ENCODE measurements around the gene TM4SF4.

Gene TM4SF4

DNA sequence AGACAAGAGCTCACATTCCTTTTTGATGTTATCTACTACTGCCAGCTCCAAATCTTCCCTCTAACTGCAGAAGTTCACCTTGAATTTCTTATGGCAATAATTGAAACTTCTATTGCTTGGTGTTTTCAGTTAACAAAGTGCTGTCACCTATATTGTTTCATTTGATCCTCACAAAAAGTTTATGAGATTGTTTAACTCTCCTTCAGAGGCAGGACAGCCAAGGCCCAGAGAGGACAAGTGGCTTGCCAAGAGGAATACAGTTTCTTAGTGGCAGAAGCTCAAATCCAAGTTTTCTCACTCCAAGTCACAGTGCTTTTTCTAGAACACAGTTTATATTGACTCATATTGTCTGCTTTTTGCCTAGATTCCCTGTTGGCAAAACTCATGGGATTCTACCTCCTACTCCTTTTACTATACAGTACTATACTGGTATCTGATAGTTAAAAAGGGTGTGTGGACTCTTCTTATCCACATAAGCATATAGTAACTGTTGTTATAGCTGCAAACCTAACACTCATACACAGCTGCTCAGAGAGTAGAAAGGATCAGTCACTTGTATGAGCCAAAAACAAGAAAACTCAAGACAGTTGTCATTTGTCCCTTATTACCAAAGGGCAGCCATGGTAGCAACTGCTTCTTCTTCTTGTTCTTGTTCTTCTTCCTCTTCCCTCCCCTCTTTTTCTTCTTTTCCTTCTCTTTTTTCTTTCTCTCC, 15.9 kb downstream of the TM4SF4 start:
- Histone ChIP-seq H3K36me3 (ENCODE audit: control insufficient read depth, low read depth, low read length) (no peaks in the 10 kb centered on the region), H3K27ac (ENCODE audit: low read length) (no peak overlapping the region), H3K4me3 (ENCODE audit: low read length) (no peak overlapping the region), H3K9ac (ENCODE audit: low read length) (no peak overlapping the region), H3K27me3 (ENCODE audit: control insufficient read depth, insufficient read depth, low read length) (no peaks in the 10 kb centered on the region), H3K9me3 (ENCODE audit: control insufficient read depth, low read depth, low read length) (no peaks in the 10 kb centered on the region), H3K4me1 (ENCODE audit: control insufficient read depth, low read depth, low read length) (peaks cover 3% of the 10 kb centered on the region)

DNA sequence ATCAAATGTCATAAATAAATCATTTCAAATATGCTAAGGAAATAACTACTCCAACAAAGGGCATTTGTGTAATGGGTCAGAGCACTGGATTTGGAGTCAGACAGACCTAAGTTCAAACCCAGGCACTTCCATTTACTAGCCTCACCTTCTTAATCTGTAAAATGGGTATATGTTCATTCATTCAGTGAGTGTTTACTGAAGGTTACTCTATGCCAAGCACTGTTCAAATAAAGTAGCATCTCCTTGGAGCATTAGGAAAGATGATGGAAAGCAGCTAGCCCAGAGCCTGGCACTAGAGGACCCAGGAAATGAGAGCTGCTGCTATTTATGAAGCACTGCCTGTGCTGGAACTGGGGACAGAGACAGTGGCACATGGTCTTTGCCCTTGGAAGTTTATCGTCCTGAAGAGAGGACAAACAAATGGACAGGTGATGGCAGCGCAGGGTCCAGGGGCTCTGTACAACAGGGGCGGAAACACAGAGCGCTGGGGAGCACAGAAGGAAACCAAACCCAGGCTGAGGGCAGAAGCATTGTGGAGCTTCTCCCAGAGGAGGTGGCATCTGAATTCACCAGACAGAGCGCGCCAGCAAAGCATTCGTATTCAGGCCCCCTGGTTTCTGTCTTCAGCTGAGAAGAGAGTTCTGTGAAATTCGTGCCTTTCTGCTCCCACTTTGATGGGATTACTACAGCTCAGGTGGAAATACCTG, 19.0 kb downstream of the TM4SF4 start:
- H3K9me3 ChIP-seq (ENCODE audit: control insufficient read depth, low read depth, low read length), result no peaks in the 10 kb centered on the region
- no peaks in the 10 kb centered on the region for H3K36me3 ChIP-seq (ENCODE audit: control insufficient read depth, low read depth, low read length)
- no peak overlapping the region for H3K9ac ChIP-seq (ENCODE audit: low read length)
- H3K4me3 ChIP-seq (ENCODE audit: low read length), result no peak overlapping the region
- H3K27me3 ChIP-seq (ENCODE audit: control insufficient read depth, insufficient read depth, low read length), result no peaks in the 10 kb centered on the region
- peaks cover 3% of the 10 kb centered on the region for H3K4me1 ChIP-seq (ENCODE audit: control insufficient read depth, low read depth, low read length)
- no peak overlapping the region for H3K27ac ChIP-seq (ENCODE audit: low read length)

DNA sequence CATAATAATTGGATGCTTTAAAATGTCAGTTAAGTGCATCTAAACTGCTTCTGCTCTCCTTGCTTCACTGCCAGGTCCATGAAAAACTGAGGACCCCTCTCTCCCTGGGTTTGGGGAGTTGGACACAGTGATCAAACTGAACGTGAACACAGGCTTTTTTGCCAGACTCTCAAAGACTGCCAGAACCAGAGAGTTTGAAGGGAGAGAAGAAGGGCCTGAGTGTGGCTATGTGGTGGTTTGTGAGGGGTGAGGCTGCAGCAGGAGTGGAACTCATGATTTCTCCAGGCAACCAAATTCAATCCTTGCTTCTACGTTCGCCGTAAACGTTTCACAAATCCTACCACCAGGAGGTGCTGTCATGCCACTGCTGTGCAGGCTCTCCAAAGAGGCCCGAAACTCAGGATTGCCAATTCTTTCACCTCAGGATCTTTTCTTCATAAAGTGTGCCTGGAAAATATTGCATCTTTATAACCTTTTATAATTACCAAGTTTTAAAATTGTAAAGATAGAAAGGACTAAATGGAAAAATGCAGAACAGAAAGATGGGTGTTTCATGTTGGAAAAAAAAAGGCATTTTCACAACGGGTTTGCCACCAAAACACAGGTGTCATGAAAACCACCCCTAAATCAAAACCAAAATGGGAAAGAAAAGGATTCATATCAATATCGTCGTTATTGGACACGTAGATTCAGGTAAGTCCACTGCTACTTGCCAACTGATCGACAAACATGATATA, 19.7 kb downstream of the TM4SF4 start:
- no peak overlapping the region for H3K27ac ChIP-seq (ENCODE audit: low read length)
- H3K9ac ChIP-seq (ENCODE audit: low read length), result no peak overlapping the region
- no peak overlapping the region for H3K4me3 ChIP-seq (ENCODE audit: low read length)
- no peaks in the 10 kb centered on the region for H3K9me3 ChIP-seq (ENCODE audit: control insufficient read depth, low read depth, low read length)
- no peaks in the 10 kb centered on the region for H3K36me3 ChIP-seq (ENCODE audit: control insufficient read depth, low read depth, low read length)
- peaks cover 3% of the 10 kb centered on the region for H3K4me1 ChIP-seq (ENCODE audit: control insufficient read depth, low read depth, low read length)
- no peaks in the 10 kb centered on the region for H3K27me3 ChIP-seq (ENCODE audit: control insufficient read depth, insufficient read depth, low read length)

- no peaks in the 10 kb centered on the region for H3K36me3 ChIP-seq (ENCODE audit: control insufficient read depth, low read depth, low read length)
- H3K9ac ChIP-seq (ENCODE audit: low read length), result no peak overlapping the region
Observed at GRCh38 chr3:149494759-149495580, 20.5 kb downstream of the TM4SF4 start.

GRCh38 chr3:149495581-149496125, 21.2 kb downstream of the TM4SF4 start:
- H3K27me3 ChIP-seq (ENCODE audit: control insufficient read depth, insufficient read depth, low read length), result no peaks in the 10 kb centered on the region
- H3K9ac ChIP-seq (ENCODE audit: low read length), result no peak overlapping the region
- H3K36me3 ChIP-seq (ENCODE audit: control insufficient read depth, low read depth, low read length), result no peaks in the 10 kb centered on the region
- H3K9me3 ChIP-seq (ENCODE audit: control insufficient read depth, low read depth, low read length), result no peaks in the 10 kb centered on the region
- peaks cover 3% of the 10 kb centered on the region for H3K4me1 ChIP-seq (ENCODE audit: control insufficient read depth, low read depth, low read length)
- H3K27ac ChIP-seq (ENCODE audit: low read length), result no peak overlapping the region
- H3K4me3 ChIP-seq (ENCODE audit: low read length), result no peak overlapping the region

More at GRCh38 chr3:149494759-149495580, 20.5 kb downstream of the TM4SF4 start:
- Histone ChIP-seq H3K4me1 (ENCODE audit: control insufficient read depth, low read depth, low read length) (peaks cover 3% of the 10 kb centered on the region), H3K27me3 (ENCODE audit: control insufficient read depth, insufficient read depth, low read length) (no peaks in the 10 kb centered on the region), H3K4me3 (ENCODE audit: low read length) (no peak overlapping the region), H3K9me3 (ENCODE audit: control insufficient read depth, low read depth, low read length) (no peaks in the 10 kb centered on the region), H3K27ac (ENCODE audit: low read length) (no peak overlapping the region)

DNA sequence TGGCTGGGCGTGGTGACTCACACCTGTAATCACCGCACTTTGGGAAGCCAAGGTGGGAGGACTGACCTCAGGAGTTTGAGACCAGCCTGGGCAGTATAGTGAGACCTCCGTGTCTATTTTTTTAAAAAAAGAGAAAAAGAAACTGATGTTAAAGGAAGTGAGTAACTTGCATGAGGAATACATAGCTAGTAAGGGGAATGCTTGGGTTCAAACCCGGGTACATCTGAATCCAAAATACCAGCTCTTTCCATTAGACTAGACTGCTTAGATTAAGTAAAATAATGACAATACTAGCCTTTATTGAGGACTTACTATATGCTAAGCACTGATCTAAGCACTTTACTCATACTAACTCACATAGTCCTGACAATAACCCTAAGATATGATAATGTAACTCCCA, 22.4 kb downstream of the TM4SF4 start:
- no peak overlapping the region for H3K9ac ChIP-seq (ENCODE audit: low read length)
- H3K4me3 ChIP-seq (ENCODE audit: low read length), result no peak overlapping the region
- H3K9me3 ChIP-seq (ENCODE audit: control insufficient read depth, low read depth, low read length), result no peaks in the 10 kb centered on the region
- no peaks in the 10 kb centered on the region for H3K27me3 ChIP-seq (ENCODE audit: control insufficient read depth, insufficient read depth, low read length)
- H3K36me3 ChIP-seq (ENCODE audit: control insufficient read depth, low read depth, low read length), result no peaks in the 10 kb centered on the region
- peaks cover 7% of the 10 kb centered on the region for H3K4me1 ChIP-seq (ENCODE audit: control insufficient read depth, low read depth, low read length)
- no peak overlapping the region for H3K27ac ChIP-seq (ENCODE audit: low read length)

DNA sequence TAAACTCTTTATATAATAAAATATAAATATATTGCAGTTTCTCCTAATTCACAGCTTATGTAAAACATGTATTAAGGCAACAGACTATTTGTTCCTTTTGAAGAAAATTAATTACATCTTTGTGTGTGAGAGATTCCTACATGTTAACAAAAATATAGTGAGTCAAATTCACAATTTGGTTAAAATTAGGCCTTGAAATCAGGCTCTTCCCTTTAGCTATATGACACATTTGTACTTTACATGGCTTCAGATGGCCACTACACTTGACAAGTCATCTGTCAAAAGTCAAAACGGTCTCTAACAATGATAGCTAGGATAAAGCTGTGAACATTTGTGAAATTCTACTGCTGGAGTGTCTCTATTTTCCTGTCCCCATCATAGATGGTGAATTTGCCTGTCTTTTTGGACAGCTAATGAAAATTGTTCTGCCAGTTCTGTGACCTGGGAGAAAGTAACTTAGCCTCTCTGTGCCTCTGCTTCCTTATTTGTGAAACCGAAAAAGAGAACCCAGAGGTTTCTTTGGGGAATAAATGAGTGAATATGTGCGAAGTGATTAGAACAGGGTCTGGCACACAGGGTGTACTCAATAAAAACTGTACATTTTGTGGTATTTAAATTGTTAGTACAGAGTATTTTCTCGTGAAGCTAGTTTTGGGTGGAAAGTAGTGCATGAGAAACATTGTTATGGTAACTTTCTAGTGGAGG, 23.6 kb downstream of the TM4SF4 start:
- Histone ChIP-seq H3K36me3 (ENCODE audit: control insufficient read depth, low read depth, low read length) (no peaks in the 10 kb centered on the region), H3K27me3 (ENCODE audit: control insufficient read depth, insufficient read depth, low read length) (no peaks in the 10 kb centered on the region), H3K27ac (ENCODE audit: low read length) (no peak overlapping the region), H3K4me3 (ENCODE audit: low read length) (no peak overlapping the region), H3K9me3 (ENCODE audit: control insufficient read depth, low read depth, low read length) (no peaks in the 10 kb centered on the region), H3K4me1 (ENCODE audit: control insufficient read depth, low read depth, low read length) (peaks cover 7% of the 10 kb centered on the region), H3K9ac (ENCODE audit: low read length) (no peak overlapping the region)

- H3K4me3 ChIP-seq (ENCODE audit: low read length), result no peak overlapping the region
- no peaks in the 10 kb centered on the region for H3K9me3 ChIP-seq (ENCODE audit: control insufficient read depth, low read depth, low read length)
- no peaks in the 10 kb centered on the region for H3K36me3 ChIP-seq (ENCODE audit: control insufficient read depth, low read depth, low read length)
- H3K27me3 ChIP-seq (ENCODE audit: control insufficient read depth, insufficient read depth, low read length), result no peaks in the 10 kb centered on the region
- H3K9ac ChIP-seq (ENCODE audit: low read length), result no peak overlapping the region
- peaks cover 3% of the 10 kb centered on the region for H3K4me1 ChIP-seq (ENCODE audit: control insufficient read depth, low read depth, low read length)
- no peak overlapping the region for H3K27ac ChIP-seq (ENCODE audit: low read length)
Observed at GRCh38 chr3:149501524-149501923, 27.0 kb downstream of the TM4SF4 start.

DNA sequence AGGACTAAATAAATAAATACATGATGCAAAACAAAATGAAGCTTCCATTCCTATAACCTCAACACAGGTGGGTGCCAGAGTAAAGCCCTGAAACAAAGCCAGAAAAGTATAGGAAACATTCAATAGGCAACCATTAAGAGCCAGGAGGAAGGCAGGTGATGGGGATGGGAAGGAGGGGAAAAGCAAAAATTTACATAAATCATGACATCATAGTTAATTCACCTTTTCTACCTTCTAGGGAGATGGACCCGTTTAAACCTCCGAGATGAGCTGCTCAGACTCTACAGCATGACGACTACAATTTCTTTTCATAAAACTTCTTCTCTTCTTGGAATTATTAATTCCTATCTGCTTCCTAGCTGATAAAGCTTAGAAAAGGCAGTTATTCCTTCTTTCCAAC, 27.9 kb downstream of the TM4SF4 start:
- H3K36me3 ChIP-seq (ENCODE audit: control insufficient read depth, low read depth, low read length), result no peaks in the 10 kb centered on the region

GRCh38 chr3:149506540-149506939, 32.0 kb downstream of the TM4SF4 start:
- Histone ChIP-seq H3K27ac (ENCODE audit: low read length) (no peak overlapping the region), H3K4me3 (ENCODE audit: low read length) (no peak overlapping the region), H3K9me3 (ENCODE audit: control insufficient read depth, low read depth, low read length) (no peaks in the 10 kb centered on the region), H3K27me3 (ENCODE audit: control insufficient read depth, insufficient read depth, low read length) (no peaks in the 10 kb centered on the region), H3K4me1 (ENCODE audit: control insufficient read depth, low read depth, low read length) (no peaks in the 10 kb centered on the region), H3K9ac (ENCODE audit: low read length) (no peak overlapping the region), H3K36me3 (ENCODE audit: control insufficient read depth, low read depth, low read length) (no peaks in the 10 kb centered on the region)

More for the DNA sequence above, 27.9 kb downstream of the TM4SF4 start:
- Histone ChIP-seq H3K27me3 (ENCODE audit: control insufficient read depth, insufficient read depth, low read length) (no peaks in the 10 kb centered on the region), H3K9me3 (ENCODE audit: control insufficient read depth, low read depth, low read length) (no peaks in the 10 kb centered on the region), H3K4me1 (ENCODE audit: control insufficient read depth, low read depth, low read length) (peaks cover 3% of the 10 kb centered on the region), H3K27ac (ENCODE audit: low read length) (no peak overlapping the region), H3K4me3 (ENCODE audit: low read length) (no peak overlapping the region), H3K9ac (ENCODE audit: low read length) (no peak overlapping the region)
